ENCODE results near the gene MSN.
"Not testable (repeated sequence)": the region's sequence is repeated elsewhere in the genome, so short reads cannot be mapped to it uniquely, and the experiment has no call there.

MSN gene

DNA sequence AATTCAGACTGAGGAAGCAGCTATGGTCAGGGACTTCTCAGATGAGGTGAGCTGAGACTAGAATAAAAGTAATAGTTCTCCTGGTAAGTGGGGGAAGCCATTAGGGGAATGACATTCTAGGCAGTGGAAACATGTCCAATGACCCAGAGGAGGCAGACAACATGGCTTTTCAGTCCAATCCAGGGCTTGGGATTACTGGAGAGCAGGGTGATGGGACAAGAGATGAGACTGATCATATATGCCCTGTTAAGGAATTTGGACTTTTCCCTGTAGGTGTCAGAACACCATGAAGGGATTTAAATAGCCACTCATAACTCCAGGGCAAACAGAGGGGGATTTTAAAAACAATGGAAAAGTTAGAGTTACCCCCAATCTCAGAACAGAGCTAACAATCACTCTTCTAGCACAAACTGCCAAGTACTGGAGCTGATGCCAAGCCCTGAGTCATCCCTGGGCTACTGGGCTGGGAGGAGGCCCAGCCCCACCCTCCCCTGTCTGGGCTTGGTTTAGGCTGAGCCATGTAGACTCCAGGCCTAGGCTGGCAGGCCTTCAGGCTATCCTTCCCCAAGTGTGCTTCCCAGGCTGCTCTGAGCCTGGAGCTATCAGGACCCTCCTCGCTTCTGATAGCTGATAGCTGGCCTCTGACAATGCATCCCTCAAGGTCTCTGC is 22.7 kb upstream of the MSN start:
- in situ Hi-C loops (cut with HindIII; ENCODE audit: low pct_ligation_motif_present, low sequenced_read_pairs), result no loop called here
- TF ChIP-seq, protein P1, sequence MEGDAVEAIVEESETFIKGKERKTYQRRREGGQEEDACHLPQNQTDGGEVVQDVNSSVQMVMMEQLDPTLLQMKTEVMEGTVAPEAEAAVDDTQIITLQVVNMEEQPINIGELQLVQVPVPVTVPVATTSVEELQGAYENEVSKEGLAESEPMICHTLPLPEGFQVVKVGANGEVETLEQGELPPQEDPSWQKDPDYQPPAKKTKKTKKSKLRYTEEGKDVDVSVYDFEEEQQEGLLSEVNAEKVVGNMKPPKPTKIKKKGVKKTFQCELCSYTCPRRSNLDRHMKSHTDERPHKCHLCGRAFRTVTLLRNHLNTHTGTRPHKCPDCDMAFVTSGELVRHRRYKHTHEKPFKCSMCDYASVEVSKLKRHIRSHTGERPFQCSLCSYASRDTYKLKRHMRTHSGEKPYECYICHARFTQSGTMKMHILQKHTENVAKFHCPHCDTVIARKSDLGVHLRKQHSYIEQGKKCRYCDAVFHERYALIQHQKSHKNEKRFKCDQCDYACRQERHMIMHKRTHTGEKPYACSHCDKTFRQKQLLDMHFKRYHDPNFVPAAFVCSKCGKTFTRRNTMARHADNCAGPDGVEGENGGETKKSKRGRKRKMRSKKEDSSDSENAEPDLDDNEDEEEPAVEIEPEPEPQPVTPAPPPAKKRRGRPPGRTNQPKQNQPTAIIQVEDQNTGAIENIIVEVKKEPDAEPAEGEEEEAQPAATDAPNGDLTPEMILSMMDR (IDR thresholded peaks at IDR 0.05; ENCODE audit: low read depth, low read length, missing control alignments), result no peak
- H3K36me3 ChIP-seq (replicated peaks), result no peaks in the 10 kb centered on the region
- H3K27ac ChIP-seq, result no peak overlapping the region
- H3K4me3 ChIP-seq (ENCODE audit: low read depth, low read length), result no peak overlapping the region
- peak; percentile 61 for DNase-seq
- no peaks in the 10 kb centered on the region for H3K27me3 ChIP-seq (replicated peaks)

GRCh38 chrX:65647801-65648200 is 19.7 kb upstream of the MSN start:
- Histone ChIP-seq H3K27me3 (replicated peaks) (no peaks in the 10 kb centered on the region), H3K36me3 (replicated peaks) (no peaks in the 10 kb centered on the region), H3K4me3 (ENCODE audit: low read depth, low read length) (no peak overlapping the region), H3K27ac (no peak overlapping the region)
- in situ Hi-C loops (cut with HindIII; ENCODE audit: low pct_ligation_motif_present, low sequenced_read_pairs), result no loop called here
- TF ChIP-seq, protein P1 (IDR thresholded peaks at IDR 0.05; ENCODE audit: low read depth, low read length, missing control alignments), result no peak
- no peak for DNase-seq

- Histone ChIP-seq H3K36me3 (replicated peaks) (no peaks in the 10 kb centered on the region), H3K4me3 (ENCODE audit: low read depth, low read length) (no peak overlapping the region), H3K27me3 (replicated peaks) (no peaks in the 10 kb centered on the region), H3K27ac (no peak overlapping the region)
- DNase-seq, result no peak
- TF ChIP-seq, protein P1 (IDR thresholded peaks at IDR 0.05; ENCODE audit: low read depth, low read length, missing control alignments), result no peak
- in situ Hi-C loops (cut with HindIII; ENCODE audit: low pct_ligation_motif_present, low sequenced_read_pairs), result no loop called here
These were observed 15.4 kb upstream of the MSN start for GRCh38 chrX:65652098-65652497.

DNA sequence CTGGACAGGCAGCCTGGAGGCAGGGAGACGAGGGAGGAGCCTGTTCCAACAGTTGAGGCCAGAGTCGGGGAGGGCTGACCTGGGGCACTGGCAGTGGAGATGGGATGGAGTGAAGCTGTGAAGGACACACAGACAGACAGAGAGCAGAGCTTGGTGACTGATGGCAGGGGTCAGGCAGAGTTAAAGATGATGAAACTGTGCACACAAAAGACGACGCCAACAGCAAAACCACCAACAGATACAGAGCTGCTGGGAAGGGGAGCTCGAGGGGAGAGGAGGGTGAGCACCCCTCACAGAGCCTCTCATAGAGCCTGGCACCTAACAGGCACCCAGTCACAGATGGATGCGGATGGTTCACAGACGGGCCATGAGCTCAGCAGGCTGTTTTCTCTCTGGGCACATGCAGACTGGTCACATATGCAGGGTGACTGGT is 10.4 kb upstream of the MSN start:
- in situ Hi-C loops (cut with HindIII; ENCODE audit: low pct_ligation_motif_present, low sequenced_read_pairs); H3K4me3 ChIP-seq (ENCODE audit: low read depth, low read length); DNase-seq; H3K27ac ChIP-seq; H3K36me3 ChIP-seq (replicated peaks); H3K27me3 ChIP-seq (replicated peaks): not testable (repeated sequence)

- H3K27me3 ChIP-seq (replicated peaks), result no peaks in the 10 kb centered on the region
- H3K27ac ChIP-seq, result no peak overlapping the region
- no peak overlapping the region for H3K4me3 ChIP-seq (ENCODE audit: low read depth, low read length)
- H3K36me3 ChIP-seq (replicated peaks), result no peaks in the 10 kb centered on the region
- DNase-seq, result no peak
- TF ChIP-seq, protein P1 (IDR thresholded peaks at IDR 0.05; ENCODE audit: low read depth, low read length, missing control alignments), result no peak
- in situ Hi-C loops (cut with HindIII; ENCODE audit: low pct_ligation_motif_present, low sequenced_read_pairs), result no loop called here
These were observed 9.8 kb upstream of the MSN start for GRCh38 chrX:65657659-65658058.

DNA sequence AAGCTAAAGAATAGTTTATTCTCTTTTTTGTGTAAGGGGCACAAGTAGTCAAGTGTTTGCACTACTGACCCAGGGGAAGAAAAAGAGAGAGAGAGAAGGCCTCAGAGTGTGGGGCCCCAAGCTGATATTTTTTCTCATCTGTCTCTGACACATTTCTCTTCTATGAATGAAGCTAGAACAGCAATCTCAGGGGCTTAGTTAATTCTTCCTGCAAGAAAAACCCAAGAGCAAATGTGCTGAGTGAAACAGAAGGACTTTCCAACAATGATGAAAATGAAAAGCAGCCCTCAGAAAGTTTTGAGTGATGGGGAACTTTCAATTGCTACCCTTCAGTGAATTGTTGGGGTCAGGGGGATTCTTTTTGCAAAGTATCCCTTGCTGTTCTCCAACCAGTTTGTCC is 9.2 kb upstream of the MSN start:
- in situ Hi-C loops (cut with HindIII; ENCODE audit: low pct_ligation_motif_present, low sequenced_read_pairs), result no loop called here
- no peak for DNase-seq
- Histone ChIP-seq H3K27ac (no peak overlapping the region), H3K36me3 (replicated peaks) (no peaks in the 10 kb centered on the region), H3K4me3 (ENCODE audit: low read depth, low read length) (no peak overlapping the region), H3K27me3 (replicated peaks) (no peaks in the 10 kb centered on the region)
- TF ChIP-seq, protein P1 (IDR thresholded peaks at IDR 0.05; ENCODE audit: low read depth, low read length, missing control alignments), result no peak
